ENCODE measurements around the gene SPOCK1. TPM values are rescaled to one million over a fixed set of nuclear protein-coding genes. Genes with fewer than 3 reads are reported as not detected.

The SPOCK1 gene
- polyA plus RNA-seq, 4 donors = 6.4 to 11.5 (median 10.0) TPM

- no peak for DNase-seq (ENCODE audit: low read depth in 4 of 4, low spot score in 2 of 4)
Measured at GRCh38 chr5:137305971-137306602, 193.0 kb downstream of the SPOCK1 start.

DNA sequence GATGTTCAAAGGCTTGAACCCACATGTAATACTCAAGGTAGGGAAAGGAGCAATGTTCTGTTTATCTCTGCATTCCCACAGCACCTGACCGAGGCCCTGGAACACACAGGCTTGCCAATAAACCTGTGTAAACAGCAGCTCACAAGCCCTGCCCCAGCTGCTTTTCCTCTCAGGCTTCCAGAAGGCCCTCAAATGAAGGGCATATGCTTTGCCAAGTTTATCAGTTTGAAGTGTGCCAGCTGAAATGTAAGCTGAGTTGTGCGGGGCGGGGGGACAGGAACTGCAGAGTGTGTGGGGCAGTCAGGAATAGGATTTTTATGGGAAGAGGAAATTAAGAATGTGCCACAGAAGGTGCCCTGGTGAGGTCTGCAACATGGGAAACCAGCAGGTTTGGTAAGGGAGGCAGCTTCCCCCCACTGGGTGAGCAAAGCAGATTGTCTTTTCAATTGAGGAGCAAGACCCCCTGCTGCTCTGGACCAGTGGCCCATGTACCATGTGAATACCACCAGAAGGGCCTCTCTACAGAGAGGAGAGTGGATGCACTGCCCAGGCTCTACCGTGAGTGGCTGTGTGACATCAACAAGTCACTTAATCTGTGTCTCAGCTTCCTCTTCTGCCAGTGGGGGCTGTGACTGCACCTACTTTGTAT lies 194.8 kb downstream of the SPOCK1 start:
- no peak for DNase-seq (ENCODE audit: low read depth in 4 of 4, low spot score in 2 of 4)

GRCh38 chr5:137303509-137303908 lies 195.6 kb downstream of the SPOCK1 start:
- DNase-seq (ENCODE audit: low read depth in 4 of 4, low spot score in 2 of 4) = no peak

DNA sequence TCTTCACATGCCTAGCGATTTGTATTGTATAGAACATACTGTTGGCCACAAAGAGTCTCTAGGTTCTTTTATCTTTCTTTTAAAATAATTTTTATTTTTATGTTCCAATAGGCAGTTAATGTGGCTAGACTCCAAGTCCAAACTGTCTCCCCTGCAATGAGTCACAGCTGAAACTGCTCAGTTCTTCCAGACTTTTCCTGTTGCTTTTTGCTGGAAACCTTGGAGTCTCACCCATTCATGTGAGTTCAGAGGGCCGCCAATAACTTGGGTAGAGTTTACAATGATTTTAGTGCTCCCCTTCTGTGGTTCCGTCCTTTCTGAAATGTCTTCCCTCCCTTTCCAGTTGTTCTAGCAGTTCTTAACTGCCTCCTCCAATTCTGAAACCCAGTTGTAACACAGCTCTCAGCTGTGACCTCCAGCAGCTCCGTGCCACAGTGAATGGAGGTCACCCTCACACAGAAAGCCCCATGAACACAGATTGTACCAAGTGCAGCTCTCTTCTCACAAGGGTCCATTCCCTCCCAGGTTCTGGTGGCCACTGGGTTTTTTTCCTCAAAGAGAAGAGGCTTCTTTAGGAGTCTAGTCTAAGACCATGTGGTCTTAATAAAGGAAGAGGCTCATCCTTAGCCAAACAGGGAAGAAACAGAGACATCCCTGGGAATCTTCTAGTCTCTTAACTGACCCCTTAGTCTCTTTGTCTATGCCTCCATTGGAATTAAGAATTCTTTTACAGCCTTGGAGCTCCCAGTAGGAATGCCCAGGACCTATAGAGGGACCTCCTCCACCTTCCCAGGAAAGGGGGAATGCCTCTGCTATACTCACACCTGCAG lies 198.5 kb downstream of the SPOCK1 start:
- DNase-seq (ENCODE audit: low read depth in 4 of 4, low spot score in 2 of 4) = no peak

- DNase-seq (ENCODE audit: low read depth in 4 of 4, low spot score in 2 of 4) = peak; percentile 52 to 65 (median 60)
Measured at GRCh38 chr5:137296213-137296781, 202.8 kb downstream of the SPOCK1 start.

DNA sequence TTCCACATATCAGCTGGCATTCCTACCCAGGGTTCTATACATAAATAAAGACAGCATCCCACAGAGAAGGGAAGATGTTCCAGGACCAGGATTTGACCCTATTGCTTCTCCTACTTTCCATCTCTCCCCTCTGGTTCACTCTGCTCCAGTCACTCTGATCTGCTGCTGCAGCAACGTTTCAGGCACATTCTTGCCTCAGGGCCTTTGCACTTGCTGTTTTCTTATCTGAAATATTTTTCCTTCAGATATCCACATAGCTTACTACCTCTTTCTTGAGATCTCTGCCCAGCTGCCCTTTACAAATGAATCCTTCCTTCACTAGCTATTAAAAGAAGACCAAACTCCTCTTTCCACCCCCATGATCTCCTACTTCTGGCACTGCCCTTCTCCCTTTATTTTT lies 204.5 kb downstream of the SPOCK1 start:
- no peak for DNase-seq (ENCODE audit: low read depth in 4 of 4, low spot score in 2 of 4)

- DNase-seq (ENCODE audit: low read depth in 4 of 4, low spot score in 2 of 4) = peak; percentile 43 to 51 (median 48)
Measured at GRCh38 chr5:137292461-137293027, 206.6 kb downstream of the SPOCK1 start.

DNA sequence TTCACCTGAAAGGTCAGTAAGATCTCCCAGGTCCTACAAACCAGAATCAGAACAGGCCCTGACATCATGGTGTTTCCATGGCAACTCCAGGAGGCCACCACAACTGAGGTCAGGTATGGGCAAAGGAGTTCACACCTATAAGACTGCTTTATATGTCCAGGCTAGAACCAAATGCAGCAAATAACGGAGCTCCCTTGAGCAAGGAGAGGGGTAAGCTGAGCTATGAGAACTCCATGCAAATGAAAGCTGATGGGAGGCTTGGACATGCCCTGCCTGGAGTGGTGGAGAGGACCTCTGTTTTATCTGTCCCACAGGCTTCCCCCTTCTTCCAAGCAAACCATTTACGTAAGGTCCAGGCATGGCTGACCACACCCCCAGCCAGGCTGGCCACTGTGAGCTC lies 207.7 kb downstream of the SPOCK1 start:
- no peak for DNase-seq (ENCODE audit: low read depth in 4 of 4, low spot score in 2 of 4)

DNA sequence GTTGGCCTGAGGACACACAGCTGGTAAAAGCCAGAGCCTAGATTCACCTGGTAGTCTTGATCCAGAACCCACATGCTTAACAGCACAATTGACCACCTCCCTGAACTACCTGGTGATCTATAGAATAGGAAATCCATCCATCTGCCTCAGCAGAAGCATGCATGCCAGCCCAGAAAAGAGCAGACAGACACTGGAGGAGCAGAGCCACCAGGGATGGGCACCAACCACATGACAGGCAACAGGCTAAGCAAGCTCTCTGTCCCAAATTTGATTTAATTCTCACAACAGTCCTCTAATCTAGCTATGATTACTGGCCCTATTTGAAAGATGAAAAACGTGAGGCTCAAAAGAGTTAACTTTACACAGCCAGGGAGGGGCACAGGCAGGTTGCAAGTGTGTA lies 208.1 kb downstream of the SPOCK1 start:
- no peak for DNase-seq (ENCODE audit: low read depth in 4 of 4, low spot score in 2 of 4)

- DNase-seq (ENCODE audit: low read depth in 4 of 4, low spot score in 2 of 4) = no peak
Measured at GRCh38 chr5:137290373-137290772, 208.8 kb downstream of the SPOCK1 start.

GRCh38 chr5:137289856-137290255 lies 209.3 kb downstream of the SPOCK1 start:
- no peak for DNase-seq (ENCODE audit: low read depth in 4 of 4, low spot score in 2 of 4)

DNA sequence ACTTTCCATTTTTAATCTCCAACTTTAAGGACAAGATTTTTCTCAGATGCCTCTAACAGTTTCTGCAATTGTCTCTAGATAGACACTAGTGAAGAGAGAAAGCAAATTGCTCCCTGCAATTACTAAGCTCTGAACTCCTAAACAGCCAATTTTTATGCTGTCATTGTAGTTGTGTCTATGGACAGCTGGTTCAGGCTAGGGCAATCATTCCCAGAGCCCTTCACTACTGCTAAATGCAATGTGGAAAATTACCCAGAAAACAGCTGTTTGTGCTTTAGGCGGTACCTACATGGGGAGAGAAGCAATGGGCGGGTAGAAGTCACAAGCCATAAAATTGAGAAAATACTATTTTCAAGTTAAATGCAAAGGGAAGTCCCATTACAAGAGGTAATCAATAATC lies 211.6 kb downstream of the SPOCK1 start:
- no peak for DNase-seq (ENCODE audit: low read depth in 4 of 4, low spot score in 2 of 4)

DNA sequence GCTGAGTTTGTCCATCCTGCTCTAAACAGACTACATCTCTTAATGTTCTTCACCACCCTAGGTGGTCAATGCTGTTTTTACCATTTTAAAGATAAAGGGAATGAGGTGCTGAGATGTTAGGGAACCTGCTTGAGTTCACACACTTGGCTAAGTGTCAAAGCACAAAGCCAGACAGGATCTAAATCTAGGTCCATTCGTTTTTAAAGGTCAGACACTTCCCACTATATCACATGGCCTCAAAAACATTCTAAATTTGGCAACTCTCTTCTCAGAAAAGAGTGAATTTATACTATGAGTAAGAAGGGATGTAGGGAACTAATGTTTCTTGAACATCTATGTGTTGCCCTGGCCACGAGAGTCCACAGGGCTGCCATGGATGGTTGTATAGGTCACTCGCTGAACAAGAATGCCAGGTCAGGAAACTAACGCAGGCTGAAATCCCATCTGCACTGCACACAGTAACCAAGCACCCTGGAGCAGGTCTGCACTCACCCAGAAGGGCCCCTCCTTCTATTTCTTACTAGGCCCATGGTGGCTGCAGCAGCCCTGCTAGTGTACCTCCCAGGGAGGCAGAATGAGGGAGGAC lies 213.0 kb downstream of the SPOCK1 start:
- no peak for DNase-seq (ENCODE audit: low read depth in 4 of 4, low spot score in 2 of 4)

DNA sequence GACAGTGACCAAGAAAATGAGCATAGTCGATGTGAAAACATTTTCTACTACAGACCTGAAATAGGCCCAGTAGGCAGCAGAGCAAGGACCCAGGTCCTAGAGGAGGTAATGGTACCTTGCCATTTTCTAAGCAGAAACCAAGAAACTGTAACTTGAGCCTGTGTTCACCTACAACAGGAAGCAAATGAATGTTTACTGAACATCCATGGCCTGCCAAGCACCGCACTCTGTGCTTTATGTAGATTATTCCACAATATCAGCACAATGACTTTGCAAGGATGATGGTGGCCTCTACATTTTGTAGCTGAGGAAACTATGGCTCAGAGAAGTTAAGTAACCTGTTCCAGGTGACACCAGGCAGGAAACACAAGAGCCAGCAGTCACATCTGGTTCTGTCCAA lies 215.3 kb downstream of the SPOCK1 start:
- no peak for DNase-seq (ENCODE audit: low read depth in 4 of 4, low spot score in 2 of 4)

- DNase-seq (ENCODE audit: low read depth in 4 of 4, low spot score in 2 of 4) = no peak
Measured at GRCh38 chr5:137282216-137282615, 216.9 kb downstream of the SPOCK1 start.

DNA sequence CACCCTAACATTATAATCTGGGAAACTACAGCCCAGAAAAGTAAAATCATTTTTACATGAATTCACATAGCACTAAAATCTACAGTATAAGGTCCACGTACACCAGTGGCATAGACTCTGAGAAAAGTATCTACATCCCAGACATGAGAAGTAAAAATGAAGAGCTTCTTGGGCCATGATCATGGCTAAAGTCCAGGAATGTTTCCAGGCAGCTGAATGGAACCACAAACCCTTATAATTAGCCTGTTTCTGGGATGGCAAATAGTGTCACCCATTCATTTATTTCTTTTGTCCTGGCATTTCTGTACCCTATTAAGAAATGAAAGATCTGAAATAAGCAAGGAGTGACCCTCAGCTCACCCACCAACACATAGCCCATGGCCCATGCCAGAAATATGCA lies 217.9 kb downstream of the SPOCK1 start:
- no peak for DNase-seq (ENCODE audit: low read depth in 4 of 4, low spot score in 2 of 4)

GRCh38 chr5:137280656-137281055 lies 218.5 kb downstream of the SPOCK1 start:
- DNase-seq (ENCODE audit: low read depth in 4 of 4, low spot score in 2 of 4) = no peak

- no peak for DNase-seq (ENCODE audit: low read depth in 4 of 4, low spot score in 2 of 4)
Measured at GRCh38 chr5:137279521-137280231, 219.4 kb downstream of the SPOCK1 start.

DNA sequence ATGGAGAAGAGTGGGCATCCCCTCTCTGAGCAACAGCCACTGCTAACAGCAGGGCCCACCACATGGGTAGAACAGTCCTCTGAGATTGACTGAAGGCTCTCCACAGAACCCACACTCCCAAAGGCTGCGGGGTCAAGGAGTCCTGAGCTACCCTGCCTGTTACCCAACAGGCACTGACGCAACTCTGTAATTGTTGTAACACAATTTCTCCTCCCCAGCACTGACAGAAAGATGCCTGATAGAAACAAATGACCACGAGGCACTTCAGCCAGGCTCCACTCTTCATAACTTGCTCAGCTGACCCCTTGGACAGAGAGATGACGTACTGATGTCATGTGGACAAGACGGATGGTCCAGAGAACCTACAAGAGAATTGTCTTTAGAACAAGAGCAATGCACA lies 220.7 kb downstream of the SPOCK1 start:
- no peak for DNase-seq (ENCODE audit: low read depth in 4 of 4, low spot score in 2 of 4)

DNA sequence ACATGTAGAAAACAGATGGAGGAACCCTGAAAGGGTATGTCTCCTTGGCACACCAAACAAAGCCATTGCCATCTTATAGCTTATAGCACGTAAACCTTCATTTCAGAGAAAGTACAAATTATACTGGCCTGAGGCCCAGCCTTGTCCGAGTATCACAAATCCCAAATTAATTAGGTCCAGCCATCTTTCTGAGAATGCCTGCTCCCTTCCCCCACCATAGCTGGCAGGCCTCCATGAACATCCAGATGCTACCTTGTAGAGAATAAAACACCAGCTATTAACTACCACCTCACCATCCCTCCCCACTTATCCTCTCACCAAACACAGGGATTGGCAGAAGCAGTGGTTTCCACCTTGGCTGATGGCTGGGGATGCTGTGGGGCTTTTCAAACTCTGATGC lies 224.0 kb downstream of the SPOCK1 start:
- DNase-seq (ENCODE audit: low read depth in 4 of 4, low spot score in 2 of 4) = no peak

Measured in left renal cortex interstitium (tissue), 4 donors.